Measurements from ENCODE around the gene EGFLAM. TPM values are rescaled to one million over a fixed set of nuclear protein-coding genes. Genes with fewer than 3 reads are reported as not detected.

The EGFLAM gene
- total RNA-seq, 1 experiment from 2014 or later: 0.33 TPM

GRCh38 chr5:38466424-38467189 lies 208.2 kb downstream of the EGFLAM start:
- peaks cover 2% of the 10 kb centered on the region for H3K27me3 Mint-ChIP-seq (ENCODE audit: low read depth)
- H4K5ac ChIP-seq (ENCODE audit: insufficient read length, low read depth, low read length): no peak overlapping the region
- H3K4me1 ChIP-seq (ENCODE audit: insufficient read depth, low read length): no peaks in the 10 kb centered on the region
- no peak overlapping the region for H3K23ac ChIP-seq (ENCODE audit: insufficient read length, low read depth, low read length)
- H3K18ac ChIP-seq (ENCODE audit: insufficient read length, low read depth, low read length): no peak overlapping the region
- H2BK12ac ChIP-seq (ENCODE audit: insufficient read length, low read depth, low read length): no peak overlapping the region
- WGBS (ENCODE audit: extremely low coverage, insufficient read length, low lambda C conversion rate): no CpG with 5 or more reads among the region's 24 CpGs
- H3K9me3 Mint-ChIP-seq: no peaks in the 10 kb centered on the region
- no peaks in the 10 kb centered on the region for H4K20me1 ChIP-seq (ENCODE audit: control insufficient read depth, insufficient read depth, insufficient read length)
- no peaks in the 10 kb centered on the region; a peak in 1 of 7 replicates for H3K36me3 Mint-ChIP-seq (ENCODE audit: insufficient read depth in 1 of 3, low read depth in 3 of 3)
- H2BK20ac ChIP-seq (ENCODE audit: low read depth, low read length, poor library complexity, severe bottlenecking): no peak overlapping the region
- TF ChIP-seq CTCF (conservative IDR thresholded peaks at IDR 0.05): no peak
- H4K91ac ChIP-seq (ENCODE audit: insufficient read length, low read depth, low read length): no peak overlapping the region
- no peak for DNase-seq
- H3K27me3 ChIP-seq (ENCODE audit: insufficient read depth, low read length): no peaks in the 10 kb centered on the region
- H2AK5ac ChIP-seq (ENCODE audit: insufficient read length, low read length): no peak overlapping the region
- H3K4me2 ChIP-seq (ENCODE audit: insufficient read depth, insufficient read length, low read length): no peak overlapping the region
- H3K9ac ChIP-seq (ENCODE audit: extremely low read depth, insufficient read length, low read length): no peak overlapping the region
- no peak overlapping the region for H4K8ac ChIP-seq (replicated peaks; ENCODE audit: insufficient read length, low read depth, low read length)
- no peaks in the 10 kb centered on the region for H3K23me2 ChIP-seq (ENCODE audit: insufficient read length, low read depth, low read length, poor library complexity, severe bottlenecking)
- H3K27ac Mint-ChIP-seq: peak overlapping the region in 1 of 3 experiments; percentile 23; a peak in 2 of 7 replicates
- no peak overlapping the region for H3K27ac ChIP-seq (ENCODE audit: insufficient read length, low read depth, low read length)
- no peak overlapping the region for H3K4me3 Mint-ChIP-seq
- H3K56ac ChIP-seq (ENCODE audit: insufficient read length, low read depth, low read length): no peak overlapping the region
- H2AFZ ChIP-seq (ENCODE audit: low read length): no peak overlapping the region
- no peaks in the 10 kb centered on the region for H3K79me2 ChIP-seq (ENCODE audit: insufficient read depth, low read length)
- no peak overlapping the region for H3K4ac ChIP-seq (ENCODE audit: low read depth, low read length)
- H2BK120ac ChIP-seq (ENCODE audit: low read depth, low read length, poor library complexity, severe bottlenecking): no peak overlapping the region
- H2BK5ac ChIP-seq (ENCODE audit: insufficient read length, low read length): no peak overlapping the region
- no peak overlapping the region for H2BK15ac ChIP-seq (ENCODE audit: low read depth, low read length)
- no peak overlapping the region for H3K14ac ChIP-seq (ENCODE audit: insufficient read depth, low read length)
- no peaks in the 10 kb centered on the region for H3K79me1 ChIP-seq (ENCODE audit: insufficient read depth, low read depth, low read length, poor library complexity, severe bottlenecking)
- no peaks in the 10 kb centered on the region for H3K9me3 ChIP-seq (ENCODE audit: control insufficient read depth, low read depth, low read length)
- H3K4me1 Mint-ChIP-seq: peaks cover 15 to 21% of the 10 kb centered on the region in 2 experiments
- no peak overlapping the region for H3T11ph ChIP-seq (ENCODE audit: low read length)
